ENCODE measurements around the gene EOLA1. TPM values are rescaled to one million over a fixed set of nuclear protein-coding genes. Genes with fewer than 3 reads are reported as not detected.

EOLA1 gene
- total and polyA plus RNA-seq, 2 of the 4 experiments (the other 2 are of a cell fraction), result 15.5 to 16.8 TPM

DNA sequence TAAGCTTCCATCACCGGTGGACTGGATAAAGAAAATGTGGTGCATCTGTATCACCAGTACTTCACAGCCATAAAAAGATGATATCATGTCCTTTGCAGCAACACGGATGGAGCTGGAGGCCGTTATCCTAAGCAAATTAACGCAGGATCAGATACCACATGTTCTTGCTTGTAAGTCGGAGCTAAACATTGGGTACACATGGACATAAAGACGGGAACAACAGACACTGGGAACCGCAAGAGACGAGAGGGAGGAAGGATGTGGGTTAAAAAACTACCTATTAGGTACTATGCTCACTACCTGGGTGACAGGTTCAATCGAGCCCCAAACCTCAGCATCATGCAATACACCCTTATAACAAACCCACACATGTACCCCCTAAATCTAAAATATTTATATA is 19.4 kb upstream of the EOLA1 start:
- Histone ChIP-seq H3K4ac (ENCODE audit: low read depth, low read length) (no peak overlapping the region), H3K4me1 (ENCODE audit: control insufficient read depth, insufficient read depth, low read length) (no peaks in the 10 kb centered on the region; the same call in 1 of the 2 replicates), H2AK9ac (replicated peaks; ENCODE audit: low read depth, low read length, poor library complexity) (no peak overlapping the region), H2BK120ac (ENCODE audit: low read depth, low read length) (no peak overlapping the region), H3K27me3 (ENCODE audit: control insufficient read depth, insufficient read depth, low read length) (peaks cover 6% of the 10 kb centered on the region), H2AK5ac (ENCODE audit: low read depth, low read length) (no peak overlapping the region), H3K4me2 (ENCODE audit: low read depth, low read length) (no peak overlapping the region), H4K5ac (ENCODE audit: low read depth, low read length) (no peak overlapping the region), H3K79me1 (ENCODE audit: low read depth in 1 of 2, low read length in 2 of 2) (no peaks in the 10 kb centered on the region), H4K91ac (ENCODE audit: insufficient read depth, low read depth, low read length) (no peak overlapping the region), H3K56ac (ENCODE audit: extremely low read depth, insufficient read depth, low read length) (no peak overlapping the region), H3K9me1 (ENCODE audit: insufficient read depth, low read length) (no peaks in the 10 kb centered on the region), H2BK15ac (ENCODE audit: low read depth, low read length) (no peak overlapping the region), H3K4me3 (ENCODE audit: insufficient read depth, low read depth, low read length) (no peak overlapping the region), H3K9ac (ENCODE audit: low read depth, low read length) (no peak overlapping the region), H3K23ac (ENCODE audit: low read depth, low read length) (no peak overlapping the region), H3K14ac (replicated peaks; ENCODE audit: low read depth, low read length) (no peak overlapping the region), H2BK20ac (ENCODE audit: low read depth, low read length) (no peak overlapping the region), H3K27ac (ENCODE audit: insufficient read depth, low read length) (no peak overlapping the region), H4K20me1 (ENCODE audit: insufficient read depth, low read length) (no peaks in the 10 kb centered on the region), H2BK5ac (ENCODE audit: low read depth, low read length, poor library complexity, severe bottlenecking) (no peak overlapping the region), H3K9me3 (ENCODE audit: control insufficient read depth, insufficient read depth, low read length) (no peaks in the 10 kb centered on the region), H2AFZ (replicated peaks; ENCODE audit: low read length, poor library complexity) (no peak overlapping the region), H3K36me3 (ENCODE audit: control insufficient read depth, insufficient read depth, low read length) (no peaks in the 10 kb centered on the region), H3K18ac (ENCODE audit: low read depth, low read length) (no peak overlapping the region), H4K8ac (ENCODE audit: low read depth in 2 of 2, low read length in 2 of 2) (no peak overlapping the region)
- no peak for DNase-seq
- dilution Hi-C loops (cut with HindIII; ENCODE audit: low sequenced_read_pairs, unreplicated experiment) (no loop called here), in situ Hi-C loops (cut with MboI; ENCODE audit: low sequenced_read_pairs) (loop anchor here (25.0 kb wide), 1 partner anchor 1216 kb away; no protein-coding TSS in a partner anchor), intact Hi-C loops (cut with micrococcal nuclease) (no loop called here)
- no peak for TF ChIP-seq POLR2A (IDR thresholded peaks at IDR 0.05; ENCODE audit: low read depth, low read length)
- TF ChIP-seq, protein P1, sequence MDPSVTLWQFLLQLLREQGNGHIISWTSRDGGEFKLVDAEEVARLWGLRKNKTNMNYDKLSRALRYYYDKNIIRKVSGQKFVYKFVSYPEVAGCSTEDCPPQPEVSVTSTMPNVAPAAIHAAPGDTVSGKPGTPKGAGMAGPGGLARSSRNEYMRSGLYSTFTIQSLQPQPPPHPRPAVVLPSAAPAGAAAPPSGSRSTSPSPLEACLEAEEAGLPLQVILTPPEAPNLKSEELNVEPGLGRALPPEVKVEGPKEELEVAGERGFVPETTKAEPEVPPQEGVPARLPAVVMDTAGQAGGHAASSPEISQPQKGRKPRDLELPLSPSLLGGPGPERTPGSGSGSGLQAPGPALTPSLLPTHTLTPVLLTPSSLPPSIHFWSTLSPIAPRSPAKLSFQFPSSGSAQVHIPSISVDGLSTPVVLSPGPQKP (IDR thresholded peaks at IDR 0.05; ENCODE audit: borderline replicate concordance, low read depth, low read length), result no peak
- TF ChIP-seq MXI1 (IDR thresholded peaks at IDR 0.05; ENCODE audit: borderline replicate concordance, low read depth, low read length), result no peak
- no peak for TF ChIP-seq SMC3 (IDR thresholded peaks at IDR 0.05; ENCODE audit: low read depth, low read length)
- no peak for TF ChIP-seq FOS (IDR thresholded peaks at IDR 0.05; ENCODE audit: low read depth, low read length)
- TF ChIP-seq, protein P2, sequence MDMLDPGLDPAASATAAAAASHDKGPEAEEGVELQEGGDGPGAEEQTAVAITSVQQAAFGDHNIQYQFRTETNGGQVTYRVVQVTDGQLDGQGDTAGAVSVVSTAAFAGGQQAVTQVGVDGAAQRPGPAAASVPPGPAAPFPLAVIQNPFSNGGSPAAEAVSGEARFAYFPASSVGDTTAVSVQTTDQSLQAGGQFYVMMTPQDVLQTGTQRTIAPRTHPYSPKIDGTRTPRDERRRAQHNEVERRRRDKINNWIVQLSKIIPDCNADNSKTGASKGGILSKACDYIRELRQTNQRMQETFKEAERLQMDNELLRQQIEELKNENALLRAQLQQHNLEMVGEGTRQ (IDR thresholded peaks at IDR 0.05; ENCODE audit: low read depth, low read length), result no peak
- POLR2A ChIA-PET (ENCODE audit: unreplicated experiment), result no interaction called here
- BruUV-seq (replicated peaks), result no TSS peak
- no CpG with 5 or more reads among the region's 9 CpGs for WGBS, 2 experiments (ENCODE audit: extremely low coverage in 2 of 2, insufficient read length in 1 of 2)
- no peak for ATAC-seq (ENCODE audit: low read depth)
- CTCF ChIA-PET, result interaction anchor here (1.9 kb wide), 1 partner anchor 9 kb away, joined by 8 read pairs; no protein-coding TSS in a partner anchor
